ENCODE results near the gene KMT2B. TPM values are rescaled to one million over a fixed set of nuclear protein-coding genes. Genes with fewer than 3 reads are reported as not detected.
A peak's percentile ranks its signal among the peaks of the same experiment; 100 is the strongest.

The KMT2B gene
- total and polyA plus RNA-seq, 2 of the 8 experiments (the other 6 are each of a cell fraction or from before 2014, with no cell fraction given): 26.7 to 38.6 TPM

DNA sequence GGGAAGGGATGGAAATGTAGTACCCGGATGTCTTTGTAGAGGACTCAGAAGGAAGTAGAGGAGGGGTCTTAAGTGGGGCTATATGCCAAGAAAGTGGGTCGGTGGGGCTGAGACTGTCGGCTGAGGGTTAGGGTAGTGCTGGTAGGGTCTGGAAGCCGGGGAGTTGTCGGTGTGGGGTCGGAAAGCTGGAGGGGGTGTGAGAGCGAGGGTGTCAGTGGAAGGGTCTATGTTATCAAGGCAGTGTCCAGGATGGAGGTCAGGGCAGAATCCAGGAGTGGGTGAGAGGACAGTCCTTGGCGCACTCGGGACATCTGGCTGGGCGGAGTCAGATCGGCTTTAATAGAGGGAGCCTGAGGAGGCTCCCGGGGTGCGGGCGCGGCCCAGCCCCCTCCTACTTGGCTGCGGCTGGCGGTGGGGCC is 37.3 kb downstream of the KMT2B start:
- ChIA-PET POLR2A (ENCODE audit: partially characterized antibody) (interaction anchor here (1.9 to 2.6 kb wide), 2 partner anchors 15 to 101 kb away, joined by 5 to 14 read pairs; partner anchors contain the start of gene KIRREL2), CTCF (ENCODE audit: partially characterized antibody) (interaction anchor here (0.6 kb wide), 1 partner anchor 145 kb away, joined by 3 read pairs; no protein-coding TSS in a partner anchor)
- Histone ChIP-seq H2AFZ (ENCODE audit: low read length) (no peak overlapping the region), H3K23ac (ENCODE audit: insufficient read length) (no peak overlapping the region), H4K91ac (replicated peaks; ENCODE audit: insufficient read length, low read length) (no peak overlapping the region), H4K20me1 (replicated peaks in 1 of 2; ENCODE audit: control insufficient read depth in 1 of 2, insufficient read depth in 2 of 2, low read length in 2 of 2) (peaks cover 0 to 4% of the 10 kb centered on the region in 2 experiments), H4K8ac (ENCODE audit: extremely low read depth, insufficient read depth, low read length) (peak overlapping the region; percentile 32; the same call in 1 of the 2 replicates), H3K14ac (ENCODE audit: insufficient read length) (no peak overlapping the region), H3K4me3 (ENCODE audit: extremely low read depth in 1 of 4, insufficient read depth in 2 of 4, low read depth in 3 of 4, low read length in 4 of 4) (peak overlapping the region; percentile 51 to 98 (median 75)), H3K36me3 (ENCODE audit: control insufficient read depth in 2 of 4, insufficient read depth in 4 of 4, low read length in 3 of 4) (0 out of 8 replicates have a peak, but pooled peaks cover 0 to 3% (median 0%) of the 10 kb centered on the region in 4 experiments), H3K18ac (ENCODE audit: extremely low read depth, low read length) (peak overlapping the region; percentile 78), H3K4me1 (replicated peaks in 1 of 4; ENCODE audit: control insufficient read depth in 3 of 4, insufficient read depth in 4 of 4, low read length in 3 of 4) (peaks cover 0 to 18% (median 11%) of the 10 kb centered on the region in 4 experiments; a peak in 5 of 7 replicates), H2BK20ac (ENCODE audit: low read length) (no peak overlapping the region), H4K5ac (ENCODE audit: insufficient read length, low read depth, low read length) (no peak overlapping the region), H3K4me2 (ENCODE audit: insufficient read depth in 1 of 2, low read depth in 2 of 2, low read length in 2 of 2) (peak overlapping the region; percentile 95 to 98), H3K9ac (replicated peaks in 1 of 4; ENCODE audit: extremely low read depth in 1 of 4, low read depth in 3 of 4, low read length in 3 of 4) (no peak overlapping the region), H2BK5ac (ENCODE audit: low read depth, low read length) (no peak overlapping the region), H2AK5ac (ENCODE audit: low read depth, low read length) (no peak overlapping the region), H2BK12ac (ENCODE audit: low read depth, low read length) (no peak overlapping the region), H2BK15ac (ENCODE audit: low read length) (no peak overlapping the region), H3K79me1 (ENCODE audit: low read depth, low read length) (peaks cover 4% of the 10 kb centered on the region), H3K23me2 (ENCODE audit: low read depth, low read length) (peaks cover 16% of the 10 kb centered on the region; the same call in 1 of the 2 replicates), H3K27ac (ENCODE audit: low read depth, low read length) (no peak overlapping the region), H3K79me2 (ENCODE audit: control insufficient read depth in 1 of 2, insufficient read depth in 2 of 2, low read length in 2 of 2) (peaks cover 0 to 6% of the 10 kb centered on the region in 2 experiments; a peak in 2 of 4 replicates), H3K4ac (replicated peaks; ENCODE audit: insufficient read length, low read depth, low read length) (no peak overlapping the region), H3K27me3 (replicated peaks in 1 of 4; ENCODE audit: control insufficient read depth in 3 of 4, extremely low read depth in 1 of 4, insufficient read depth in 3 of 4, low read length in 3 of 4) (peaks cover 0 to 17% (median 11%) of the 10 kb centered on the region in 4 experiments; a peak in 5 of 7 replicates), H3K9me3 (ENCODE audit: insufficient read depth in 2 of 2, low read depth in 1 of 2, low read length in 1 of 2) (no peaks in the 10 kb centered on the region), H3K56ac (replicated peaks; ENCODE audit: insufficient read length, low read depth, low read length) (no peak overlapping the region), H2BK120ac (replicated peaks; ENCODE audit: low read depth, low read length) (no peak overlapping the region)
- FAIRE-seq: no peak
- TF ChIP-seq SP2 (IDR thresholded peaks at IDR 0.05; ENCODE audit: low read length) (no peak), JUN (IDR thresholded peaks at IDR 0.05; ENCODE audit: low read depth, low read length) (no peak), RFX5 (IDR thresholded peaks at IDR 0.05; ENCODE audit: borderline replicate concordance, low read depth, low read length) (no peak), HDAC6 (IDR thresholded peaks at IDR 0.05; ENCODE audit: low read depth, low read length) (no peak), EGR1 (IDR thresholded peaks at IDR 0.05; ENCODE audit: borderline replicate concordance, low read depth, low read length) (no peak)
- 34% methylated on average over 16 of the region's 17 CpGs; no CpG with 5 or more reads in 1 of the 2 experiments for WGBS, 2 experiments (ENCODE audit: extremely low coverage in 1 of 2, insufficient coverage in 1 of 2, insufficient read length in 1 of 2, insufficient replicate concordance in 2 of 2, low coverage in 1 of 2, low lambda C conversion rate in 2 of 2, missing lambda C conversion rate in 1 of 2)
- no peak for DNase-seq (ENCODE audit: low read depth in 1 of 2, low spot score in 2 of 2)

Data from H1 (cell line).